Measurements from ENCODE around the gene RANGAP1. TPM values are rescaled to one million over a fixed set of nuclear protein-coding genes. Genes with fewer than 3 reads are reported as not detected.
A peak's percentile ranks its signal among the peaks of the same experiment; 100 is the strongest.

RANGAP1 gene
- total and polyA plus RNA-seq, 12 donors: 23.2 to 90.3 (median 31.4) TPM

GRCh38 chr22:41290262-41291221 lies 4.6 kb upstream of the RANGAP1 start:
- no peak for DNase-seq
- no peak for ATAC-seq
- intact Hi-C loops (cut with DNase I): no loop called here
- H3K27ac ChIP-seq: no peak overlapping the region
- H3K27me3 ChIP-seq: no peaks in the 10 kb centered on the region
- H3K9me3 ChIP-seq: no peaks in the 10 kb centered on the region
- peaks cover 0 to 21% (median 15%) of the 10 kb centered on the region in 9 donors for H3K4me1 ChIP-seq
- H3K4me3 ChIP-seq: no peak overlapping the region
- no peaks in the 10 kb centered on the region for H3K36me3 ChIP-seq
- WGBS, 2 donors: 76 to 77% methylated on average over 8 of the region's 8 CpGs
- TF ChIP-seq CTCF (IDR thresholded peaks at IDR 0.05): no peak

GRCh38 chr22:41289671-41290070 lies 3.7 kb upstream of the RANGAP1 start:
- Histone ChIP-seq H3K9me3 (no peaks in the 10 kb centered on the region), H3K4me1 (peaks cover 0 to 29% (median 23%) of the 10 kb centered on the region in 9 donors), H3K36me3 (peaks cover 0 to 2% (median 0%) of the 10 kb centered on the region in 9 donors), H3K4me3 (no peak overlapping the region), H3K27ac (peak overlapping the region in 3 of 10 donors; percentile 71 to 87 (median 85)), H3K27me3 (no peaks in the 10 kb centered on the region)
- intact Hi-C loops (cut with DNase I): loop anchor here in 5 of 10 donors (5.0 to 10.0 kb wide), 5 partner anchors 82 to 195 kb away; partner anchors contain the start of genes TEF (in 3 of the 5), EP300 (in 2 of the 5) and L3MBTL2 (in 1 of the 5)
- no peak for TF ChIP-seq CTCF (IDR thresholded peaks at IDR 0.05)
- WGBS, 2 donors: 91 to 92% methylated on average over 1 of the region's 1 CpG
- ATAC-seq (no peak), DNase-seq (no peak)

GRCh38 chr22:41288245-41288946 lies 2.4 kb upstream of the RANGAP1 start:
- Histone ChIP-seq H3K9me3 (no peaks in the 10 kb centered on the region), H3K27me3 (no peaks in the 10 kb centered on the region), H3K36me3 (peaks cover 0 to 15% (median 0%) of the 10 kb centered on the region in 9 donors), H3K4me3 (no peak overlapping the region), H3K27ac (peak overlapping the region in 9 of 10 donors; percentile 26 to 87 (median 63)), H3K4me1 (peaks cover 0 to 31% (median 25%) of the 10 kb centered on the region in 9 donors)
- 41 to 54% methylated on average over 9 of the region's 9 CpGs for WGBS, 2 donors
- DNase-seq: peak in 1 of 2 donors; percentile 11
- intact Hi-C loops (cut with DNase I): loop anchor here in 5 of 10 donors (5.0 to 10.0 kb wide), 5 partner anchors 81 to 194 kb away; partner anchors contain the start of genes TEF (in 3 of the 5), EP300 (in 2 of the 5) and L3MBTL2 (in 1 of the 5)
- ATAC-seq: no peak
- TF ChIP-seq CTCF (IDR thresholded peaks at IDR 0.05): peak in 2 of 9 donors; percentile 5 to 10

- peak in 4 of 8 donors; percentile 3 to 20 (median 8) for ATAC-seq
- intact Hi-C loops (cut with DNase I): loop anchor here in 5 of 10 donors (1.0 to 10.0 kb wide), 6 partner anchors 15 to 192 kb away; partner anchors contain the start of genes TEF (in 3 of the 5), EP300 (in 2 of the 5), L3MBTL2 (in 1 of the 5) and ZC3H7B (in 1 of the 5)
Measured at GRCh38 chr22:41286639-41287091, 678 bp upstream of the RANGAP1 start.

More at GRCh38 chr22:41286639-41287091, 678 bp upstream of the RANGAP1 start:
- Histone ChIP-seq H3K9me3 (no peaks in the 10 kb centered on the region), H3K36me3 (peaks cover 0 to 32% (median 0%) of the 10 kb centered on the region in 9 donors), H3K27ac (peak overlapping the region in 9 of 10 donors; percentile 39 to 87 (median 77)), H3K4me3 (peak overlapping the region in 9 of 10 donors; percentile 48 to 98 (median 88)), H3K4me1 (peaks cover 0 to 31% (median 25%) of the 10 kb centered on the region in 9 donors), H3K27me3 (no peaks in the 10 kb centered on the region)
- TF ChIP-seq CTCF (IDR thresholded peaks at IDR 0.05): no peak
- WGBS, 2 donors: 2 to 3% methylated on average over 15 of the region's 15 CpGs
- no peak for DNase-seq

Data from heart right ventricle (tissue), 16 donors.